ENCODE results near the gene GIMAP2. TPM values are rescaled to one million over a fixed set of nuclear protein-coding genes. Genes with fewer than 3 reads are reported as not detected.

GIMAP2 gene
- total RNA-seq, 1 donor from 2014 or later: not detected

DNA sequence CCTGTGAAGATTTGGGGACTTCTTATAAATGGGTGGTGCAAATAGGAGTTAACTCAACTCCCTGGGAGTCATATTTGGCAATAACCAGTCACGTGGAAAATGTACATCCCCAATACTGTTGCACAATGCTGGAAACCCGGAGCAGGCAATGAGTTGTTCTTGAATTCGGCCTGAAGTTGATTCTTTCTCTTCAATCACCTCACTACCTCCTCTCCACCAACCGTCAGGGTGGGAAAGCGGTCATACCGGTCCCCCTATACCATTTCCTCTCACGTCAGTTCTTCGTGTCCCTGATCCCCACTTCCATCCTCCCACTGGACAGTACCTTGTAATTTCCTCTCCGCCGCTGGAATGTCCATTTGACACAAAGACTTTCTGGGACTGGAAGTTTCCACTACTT lies 54.5 kb downstream of the GIMAP2 start:
- no peak for DNase-seq (ENCODE audit: low spot score)
- Mint-ChIP-seq H3K27ac (no peak overlapping the region), H3K4me1 (peaks cover 21% of the 10 kb centered on the region), H3K4me3 (no peak overlapping the region), H3K27me3 (ENCODE audit: insufficient read depth, low read depth) (peaks cover 14% of the 10 kb centered on the region), H3K9me3 (peaks cover 5% of the 10 kb centered on the region), H3K36me3 (no peaks in the 10 kb centered on the region)
- Histone ChIP-seq H3K79me2 (ENCODE audit: low read depth) (no peaks in the 10 kb centered on the region), H3K9ac (no peak overlapping the region), H3K36me3 (no peaks in the 10 kb centered on the region), H3K4me1 (peaks cover 16% of the 10 kb centered on the region), H3F3A (ENCODE audit: low read depth) (no peaks in the 10 kb centered on the region), H2AFZ (replicated peaks) (no peak overlapping the region), H4K20me1 (ENCODE audit: low read depth) (no peaks in the 10 kb centered on the region), H3K27ac (no peak overlapping the region), H3K4me2 (no peak overlapping the region), H3K9me3 (ENCODE audit: low read depth) (no peaks in the 10 kb centered on the region), H3K4me3 (no peak overlapping the region), H3K27me3 (peaks cover 100% of the 10 kb centered on the region)
- no peak for TF ChIP-seq EZH2phosphoT487 (IDR thresholded peaks at IDR 0.05)
- no peak for TF ChIP-seq EZH2 (IDR thresholded peaks at IDR 0.05)
- TF ChIP-seq, protein P1, sequence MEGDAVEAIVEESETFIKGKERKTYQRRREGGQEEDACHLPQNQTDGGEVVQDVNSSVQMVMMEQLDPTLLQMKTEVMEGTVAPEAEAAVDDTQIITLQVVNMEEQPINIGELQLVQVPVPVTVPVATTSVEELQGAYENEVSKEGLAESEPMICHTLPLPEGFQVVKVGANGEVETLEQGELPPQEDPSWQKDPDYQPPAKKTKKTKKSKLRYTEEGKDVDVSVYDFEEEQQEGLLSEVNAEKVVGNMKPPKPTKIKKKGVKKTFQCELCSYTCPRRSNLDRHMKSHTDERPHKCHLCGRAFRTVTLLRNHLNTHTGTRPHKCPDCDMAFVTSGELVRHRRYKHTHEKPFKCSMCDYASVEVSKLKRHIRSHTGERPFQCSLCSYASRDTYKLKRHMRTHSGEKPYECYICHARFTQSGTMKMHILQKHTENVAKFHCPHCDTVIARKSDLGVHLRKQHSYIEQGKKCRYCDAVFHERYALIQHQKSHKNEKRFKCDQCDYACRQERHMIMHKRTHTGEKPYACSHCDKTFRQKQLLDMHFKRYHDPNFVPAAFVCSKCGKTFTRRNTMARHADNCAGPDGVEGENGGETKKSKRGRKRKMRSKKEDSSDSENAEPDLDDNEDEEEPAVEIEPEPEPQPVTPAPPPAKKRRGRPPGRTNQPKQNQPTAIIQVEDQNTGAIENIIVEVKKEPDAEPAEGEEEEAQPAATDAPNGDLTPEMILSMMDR (IDR thresholded peaks at IDR 0.05): no peak

DNA sequence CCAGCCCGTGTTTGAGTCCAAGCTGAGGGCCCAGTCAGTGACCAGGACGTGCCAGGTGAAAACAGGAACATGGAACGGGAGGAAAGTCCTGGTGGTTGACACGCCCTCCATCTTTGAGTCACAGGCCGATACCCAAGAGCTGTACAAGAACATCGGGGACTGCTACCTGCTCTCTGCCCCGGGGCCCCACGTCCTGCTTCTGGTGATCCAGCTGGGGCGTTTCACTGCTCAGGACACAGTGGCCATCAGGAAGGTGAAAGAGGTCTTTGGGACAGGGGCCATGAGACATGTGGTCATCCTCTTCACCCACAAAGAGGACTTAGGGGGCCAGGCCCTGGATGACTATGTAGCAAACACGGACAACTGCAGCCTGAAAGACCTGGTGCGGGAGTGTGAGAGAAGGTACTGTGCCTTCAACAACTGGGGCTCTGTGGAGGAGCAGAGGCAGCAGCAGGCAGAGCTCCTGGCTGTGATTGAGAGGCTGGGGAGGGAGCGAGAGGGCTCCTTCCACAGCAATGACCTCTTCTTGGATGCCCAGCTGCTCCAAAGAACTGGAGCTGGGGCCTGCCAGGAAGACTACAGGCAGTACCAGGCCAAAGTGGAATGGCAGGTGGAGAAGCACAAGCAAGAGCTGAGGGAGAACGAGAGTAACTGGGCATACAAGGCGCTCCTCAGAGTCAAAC lies 56.9 kb downstream of the GIMAP2 start:
- Mint-ChIP-seq H3K36me3 (no peaks in the 10 kb centered on the region), H3K4me1 (peaks cover 3% of the 10 kb centered on the region), H3K4me3 (no peak overlapping the region), H3K27ac (no peak overlapping the region), H3K27me3 (ENCODE audit: insufficient read depth, low read depth) (peaks cover 14% of the 10 kb centered on the region), H3K9me3 (peaks cover 5% of the 10 kb centered on the region)
- no peak for DNase-seq (ENCODE audit: low spot score)
- Histone ChIP-seq H3K27ac (no peak overlapping the region), H4K20me1 (ENCODE audit: low read depth) (no peaks in the 10 kb centered on the region), H3K9me3 (ENCODE audit: low read depth) (no peaks in the 10 kb centered on the region), H3K4me2 (no peak overlapping the region), H3F3A (ENCODE audit: low read depth) (no peaks in the 10 kb centered on the region), H3K4me1 (no peaks in the 10 kb centered on the region), H3K79me2 (ENCODE audit: low read depth) (no peaks in the 10 kb centered on the region), H3K4me3 (no peak overlapping the region), H2AFZ (replicated peaks) (no peak overlapping the region), H3K9ac (no peak overlapping the region), H3K36me3 (no peaks in the 10 kb centered on the region), H3K27me3 (peaks cover 100% of the 10 kb centered on the region)
- TF ChIP-seq EZH2phosphoT487 (IDR thresholded peaks at IDR 0.05): no peak
- TF ChIP-seq, protein P1 (IDR thresholded peaks at IDR 0.05): no peak
- TF ChIP-seq EZH2 (IDR thresholded peaks at IDR 0.05): no peak

Other genes with a start within 250 kb of the GIMAP2 start
- not detected in 2 replicates for gene GIMAP8, start 235.1 kb upstream of the GIMAP2 start, total RNA-seq (ENCODE audit: low replicate concordance)
- not detected in 2 replicates for gene GIMAP7, start 170.8 kb upstream of the GIMAP2 start, total RNA-seq (ENCODE audit: low replicate concordance)
- not detected in 2 replicates for gene GIMAP4, start 118.3 kb upstream of the GIMAP2 start, total RNA-seq (ENCODE audit: low replicate concordance)
- not detected in 2 replicates for gene GIMAP6, start 53.3 kb upstream of the GIMAP2 start, total RNA-seq (ENCODE audit: low replicate concordance)
- gene GIMAP1, start 30.9 kb downstream of the GIMAP2 start, total RNA-seq (ENCODE audit: low replicate concordance): not detected in 2 replicates
- gene GIMAP5, start 51.7 kb downstream of the GIMAP2 start, total RNA-seq (ENCODE audit: low replicate concordance): 0.03 TPM in 1 of 2 replicates, not detected in the other
- gene TMEM176B, start 114.7 kb downstream of the GIMAP2 start, total RNA-seq (ENCODE audit: low replicate concordance): 0.54 and 1.1 TPM in 2 replicates
- 0.62 TPM in 1 of 2 replicates, not detected in the other for gene TMEM176A, start 115.1 kb downstream of the GIMAP2 start, total RNA-seq (ENCODE audit: low replicate concordance)
- gene AOC1, start 166.8 kb downstream of the GIMAP2 start, total RNA-seq (ENCODE audit: low replicate concordance): not detected in 2 replicates